Measurements from ENCODE around the gene ATP1B1. TPM values are rescaled to one million over a fixed set of nuclear protein-coding genes. Genes with fewer than 3 reads are reported as not detected.

The ATP1B1 gene
- 18.0 and 33.5 TPM in 2 replicates for total RNA-seq

DNA sequence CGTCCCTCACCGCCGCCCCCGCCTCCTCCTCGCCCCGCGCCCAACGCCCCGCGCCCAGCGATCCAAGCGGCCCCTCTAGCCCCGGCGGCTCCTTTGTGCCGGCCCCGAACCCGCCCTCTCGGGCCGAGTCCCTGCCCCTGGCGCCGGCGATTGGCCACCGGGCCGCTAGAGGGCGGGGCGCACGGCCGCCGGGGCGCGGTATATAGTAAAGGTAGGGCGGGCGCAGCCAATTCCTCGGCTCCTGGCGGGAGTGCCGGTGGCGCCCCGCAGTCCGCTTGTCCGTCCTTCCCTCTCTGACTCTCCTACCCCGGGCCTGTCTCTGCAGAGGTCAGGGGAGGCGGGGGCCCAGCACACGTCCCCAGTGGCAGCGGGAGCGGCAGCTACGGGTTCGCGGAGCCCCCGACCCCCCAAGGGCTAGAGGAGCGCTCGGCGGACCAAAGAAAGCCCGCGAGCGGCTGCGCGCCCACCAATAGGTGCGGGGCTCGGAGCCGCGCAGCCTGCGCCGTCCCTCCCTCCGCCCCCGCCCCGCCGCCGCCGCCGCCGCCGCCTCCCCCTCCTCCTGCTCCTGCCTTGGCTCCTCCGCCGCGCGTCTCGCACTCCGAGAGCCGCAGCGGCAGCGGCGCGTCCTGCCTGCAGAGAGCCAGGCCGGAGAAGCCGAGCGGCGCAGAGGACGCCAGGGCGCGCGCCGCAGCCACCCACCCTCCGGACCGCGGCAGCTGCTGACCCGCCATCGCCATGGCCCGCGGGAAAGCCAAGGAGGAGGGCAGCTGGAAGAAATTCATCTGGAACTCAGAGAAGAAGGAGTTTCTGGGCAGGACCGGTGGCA is at the start of gene ATP1B1:
Gene ATP1B1 (plus strand): TSS at position 596 of the 826 bp plus-strand sequence. CDS start 140 bp downstream, at position 736.

Measured in pericardium fibroblast (primary cell).